GM10266 (cell line): ENCODE data around the gene CDIPT.
A peak's percentile ranks its signal among the peaks of the same experiment; 100 is the strongest.
"Not testable (repeated sequence)": the region's sequence is repeated elsewhere in the genome, so short reads cannot be mapped to it uniquely, and the experiment has no call there.

Source experiments
- DNase-seq: peaks from one replicate; pipeline ENCODE4 v3.0.0; 2012; ENCODE audit errors: extremely low spot score
- CTCF ChIP-seq: IDR thresholded peaks from 2 replicates; pipeline ENCODE4 v1.5.1; 2012; ENCODE audit warnings: mild to moderate bottlenecking, low read depth; ENCODE audit not compliant: control insufficient read depth, insufficient read depth; ENCODE audit errors: missing control alignments

CDIPT gene

GRCh38 chr16:29836623-29837022 is 26.4 kb downstream of the CDIPT start:
- no peak for TF ChIP-seq CTCF
- DNase-seq = no peak

- no peak for TF ChIP-seq CTCF
- DNase-seq = no peak
These were observed 27.1 kb downstream of the CDIPT start for GRCh38 chr16:29835926-29836325.

- no peak for DNase-seq
- no peak for TF ChIP-seq CTCF
These were observed 28.9 kb downstream of the CDIPT start for GRCh38 chr16:29834079-29834478.

GRCh38 chr16:29833219-29833618 is 29.8 kb downstream of the CDIPT start:
- DNase-seq = not testable (repeated sequence)

- no peak for TF ChIP-seq CTCF
These were observed 31.5 kb downstream of the CDIPT start for GRCh38 chr16:29831490-29831889.

GRCh38 chr16:29830774-29831173 is 32.3 kb downstream of the CDIPT start:
- DNase-seq = no peak

More at GRCh38 chr16:29831490-29831889, 31.5 kb downstream of the CDIPT start:
- DNase-seq = no peak

GRCh38 chr16:29826342-29826695 is 36.7 kb downstream of the CDIPT start:
- no peak for DNase-seq
- TF ChIP-seq CTCF = no peak

More at GRCh38 chr16:29830774-29831173, 32.3 kb downstream of the CDIPT start:
- no peak for TF ChIP-seq CTCF

- no peak for TF ChIP-seq CTCF
- peak; percentile 72 for DNase-seq
These were observed 37.6 kb downstream of the CDIPT start for GRCh38 chr16:29825145-29826044.
